Epithelial cell of alveolus of lung (primary cell): Measurements from ENCODE around the gene BEX5. TPM values are rescaled to one million over a fixed set of nuclear protein-coding genes. Genes with fewer than 3 reads are reported as not detected.

Source experiments
- total RNA-seq: library from RNA; depleted of rRNA; stranded (reverse); fragments of >200 nt; gene quantifications from 2 replicates; pipeline ENCODE4 v1.2.1, GENCODE V29; 2015

BEX5 gene
- total RNA-seq, result not detected in 2 replicates

GRCh38 chrX:102155806-102156179 lies at the start of gene BEX5:
Gene BEX5 (minus strand): TSS chrX:102155977. CDS start chrX:102154265, 1,712 bp downstream.

DNA sequence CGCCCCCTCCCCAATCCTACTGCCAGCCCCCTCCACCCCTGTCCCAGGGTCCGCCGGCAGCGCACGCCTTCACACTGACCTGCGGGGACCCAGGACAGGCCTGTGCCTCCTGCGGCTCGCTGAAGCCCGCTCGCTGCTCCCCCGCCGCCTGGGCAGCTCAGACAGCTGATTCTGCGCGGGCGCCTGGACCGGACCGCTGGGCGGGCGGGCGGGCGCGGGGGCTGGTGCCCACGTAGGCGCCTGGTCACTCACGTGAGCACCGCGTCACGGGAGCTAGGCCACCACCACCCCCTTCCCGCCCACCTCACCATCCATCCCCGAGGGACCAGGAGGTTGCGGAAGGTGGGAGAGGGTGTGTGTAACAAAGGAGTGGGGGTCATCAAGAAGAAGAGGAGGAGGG lies 13.5 kb downstream of the BEX5 start, which contains the start of gene TCEAL6:
TCEAL6 (minus strand) TSS at position 208 of the 400 bp plus-strand sequence.

GRCh38 chrX:102125436-102125835 lies 30.3 kb downstream of the BEX5 start, which contains the start of gene TCEAL2:
Gene TCEAL2 (plus strand): TSS chrX:102125679. CDS start chrX:102126831, 1,152 bp downstream.

Other genes starting within 250 kb of the BEX5 start
- gene ZMAT1, start 223.9 kb downstream of the BEX5 start, total RNA-seq, result not detected in 2 replicates
- gene TCEAL2, start 30.3 kb downstream of the BEX5 start, total RNA-seq, result not detected in 2 replicates
- not detected in 2 replicates for gene TCEAL6, start 13.5 kb downstream of the BEX5 start, total RNA-seq
- gene TCP11X1, start 59.3 kb upstream of the BEX5 start, total RNA-seq, result not detected in 2 replicates
- not detected in 2 replicates for gene NXF2, start 91.2 kb upstream of the BEX5 start, total RNA-seq